ENCODE results near the gene FAM120A.
A peak's percentile ranks its signal among the peaks of the same experiment; 100 is the strongest.

Gene FAM120A

DNA sequence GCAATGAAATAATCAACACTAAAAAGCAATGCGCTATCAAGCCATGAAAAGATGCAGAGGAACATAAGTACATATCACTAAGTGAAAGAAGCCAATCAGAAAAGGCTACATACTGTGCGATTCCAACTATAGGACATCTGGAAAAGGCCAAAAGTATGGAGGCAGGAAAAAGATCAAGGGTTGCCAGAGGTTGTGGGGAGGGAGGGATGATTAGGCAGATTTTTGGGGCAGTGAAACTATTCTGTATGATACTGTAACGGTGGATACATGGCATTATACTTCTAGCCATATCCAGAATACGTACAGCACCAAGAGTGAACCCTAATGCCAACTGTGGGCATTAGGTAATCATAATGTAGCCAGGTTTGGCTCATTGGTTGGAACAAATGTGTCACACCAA lies 51.9 kb downstream of the FAM120A start:
- no peak overlapping the region for H2AFZ ChIP-seq (ENCODE audit: low read depth, low read length)
- H3K79me1 ChIP-seq (replicated peaks; ENCODE audit: low read length, poor library complexity, severe bottlenecking) = peaks cover 27% of the 10 kb centered on the region
- no peak overlapping the region for H3K18ac ChIP-seq (ENCODE audit: low read depth in 1 of 2, low read length in 2 of 2)
- no peaks in the 10 kb centered on the region for H3K9me3 ChIP-seq (ENCODE audit: control insufficient read depth, low read length)
- no peak overlapping the region for H4K91ac ChIP-seq (ENCODE audit: low read length)
- no peak overlapping the region for H2BK120ac ChIP-seq (ENCODE audit: low read depth, low read length)
- no peak for DNase-seq
- H2AK5ac ChIP-seq (ENCODE audit: low read length, severe bottlenecking) = no peak overlapping the region
- H3K4me3 ChIP-seq (ENCODE audit: insufficient read depth in 1 of 2, low read depth in 1 of 2, low read length in 2 of 2) = no peak overlapping the region
- peaks cover 11 to 38% of the 10 kb centered on the region in 2 experiments for H3K36me3 ChIP-seq (ENCODE audit: control insufficient read depth in 1 of 2, insufficient read depth in 2 of 2, low read depth in 1 of 2, low read length in 2 of 2)
- H3K27ac ChIP-seq (ENCODE audit: low read length, poor library complexity, severe bottlenecking) = no peak overlapping the region
- H2BK15ac ChIP-seq (ENCODE audit: low read depth, poor library complexity, severe bottlenecking) = no peak overlapping the region
- no peak overlapping the region for H2BK5ac ChIP-seq (ENCODE audit: low read depth, low read length, poor library complexity, severe bottlenecking)
- H3K23ac ChIP-seq (ENCODE audit: low read length in 2 of 2) = no peak overlapping the region
- H3K9ac ChIP-seq (ENCODE audit: low read length) = no peak overlapping the region
- no peak overlapping the region for H3K4me2 ChIP-seq (ENCODE audit: low read length, poor library complexity, severe bottlenecking)
- H3K14ac ChIP-seq (ENCODE audit: low read length in 2 of 2) = no peak overlapping the region
- 100% methylated on average over 3 of the region's 4 CpGs for WGBS
- H2BK12ac ChIP-seq (ENCODE audit: low read length in 2 of 2) = no peak overlapping the region
- no peaks in the 10 kb centered on the region for H3K27me3 ChIP-seq (ENCODE audit: control insufficient read depth in 1 of 2, insufficient read depth in 1 of 2, low read length in 2 of 2)
- H4K8ac ChIP-seq (ENCODE audit: low read length) = no peak overlapping the region
- H3K4me1 ChIP-seq (ENCODE audit: control insufficient read depth, insufficient read depth, low read depth, low read length) = peaks cover 10% of the 10 kb centered on the region
- H3K4ac ChIP-seq (ENCODE audit: low read depth in 1 of 2, low read length in 2 of 2) = no peak overlapping the region

DNA sequence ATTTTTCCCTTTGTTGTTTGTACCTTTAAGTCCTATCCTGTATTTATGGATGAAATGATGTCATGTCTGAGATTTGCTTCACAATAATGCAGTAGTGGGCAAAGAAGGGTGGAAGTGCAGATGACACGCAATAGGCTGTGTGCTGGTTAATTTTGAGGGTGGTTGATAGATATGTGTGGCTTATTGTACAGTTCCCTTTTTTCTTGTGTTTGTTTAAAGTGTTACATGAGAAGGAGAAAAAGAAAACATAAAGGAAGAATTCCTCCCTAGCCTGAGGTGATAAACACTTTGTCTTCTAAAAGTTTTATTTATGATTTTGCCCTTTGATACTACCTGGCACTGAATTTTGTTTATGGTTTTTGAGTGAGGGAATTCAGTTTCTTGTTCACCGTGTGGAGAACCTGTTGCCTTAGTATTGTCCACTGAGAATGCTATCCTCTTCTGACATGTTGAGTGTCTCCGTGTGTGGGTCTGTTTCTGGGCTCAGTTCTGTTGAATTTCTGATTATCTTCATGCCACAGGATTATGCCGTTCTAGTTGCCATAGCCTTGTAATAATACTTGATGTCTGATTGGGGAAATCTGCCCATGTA lies 54.2 kb downstream of the FAM120A start:
- Histone ChIP-seq H4K91ac (ENCODE audit: low read length) (no peak overlapping the region), H2BK12ac (ENCODE audit: low read length in 2 of 2) (no peak overlapping the region), H3K23ac (ENCODE audit: low read length in 2 of 2) (no peak overlapping the region), H3K4ac (ENCODE audit: low read depth in 1 of 2, low read length in 2 of 2) (no peak overlapping the region), H3K18ac (ENCODE audit: low read depth in 1 of 2, low read length in 2 of 2) (no peak overlapping the region), H2AK5ac (ENCODE audit: low read length, severe bottlenecking) (no peak overlapping the region), H2AFZ (ENCODE audit: low read depth, low read length) (no peak overlapping the region), H3K9me3 (ENCODE audit: control insufficient read depth, low read length) (no peaks in the 10 kb centered on the region), H3K9ac (ENCODE audit: low read length) (no peak overlapping the region), H3K4me1 (ENCODE audit: control insufficient read depth, insufficient read depth, low read depth, low read length) (peaks cover 13% of the 10 kb centered on the region), H3K14ac (ENCODE audit: low read length in 2 of 2) (no peak overlapping the region), H2BK120ac (ENCODE audit: low read depth, low read length) (no peak overlapping the region), H3K4me2 (ENCODE audit: low read length, poor library complexity, severe bottlenecking) (no peak overlapping the region), H3K27me3 (ENCODE audit: control insufficient read depth in 1 of 2, insufficient read depth in 1 of 2, low read length in 2 of 2) (no peaks in the 10 kb centered on the region), H3K36me3 (ENCODE audit: control insufficient read depth in 1 of 2, insufficient read depth in 2 of 2, low read depth in 1 of 2, low read length in 2 of 2) (peaks cover 4 to 19% of the 10 kb centered on the region in 2 experiments), H4K8ac (ENCODE audit: low read length) (no peak overlapping the region), H3K79me1 (replicated peaks; ENCODE audit: low read length, poor library complexity, severe bottlenecking) (peaks cover 26% of the 10 kb centered on the region), H2BK5ac (ENCODE audit: low read depth, low read length, poor library complexity, severe bottlenecking) (no peak overlapping the region), H3K4me3 (ENCODE audit: insufficient read depth in 1 of 2, low read depth in 1 of 2, low read length in 2 of 2) (no peak overlapping the region), H2BK15ac (ENCODE audit: low read depth, poor library complexity, severe bottlenecking) (no peak overlapping the region), H3K27ac (ENCODE audit: low read length, poor library complexity, severe bottlenecking) (no peak overlapping the region)
- WGBS = 96% methylated on average over 4 of the region's 4 CpGs
- peak; percentile 14 for DNase-seq

DNA sequence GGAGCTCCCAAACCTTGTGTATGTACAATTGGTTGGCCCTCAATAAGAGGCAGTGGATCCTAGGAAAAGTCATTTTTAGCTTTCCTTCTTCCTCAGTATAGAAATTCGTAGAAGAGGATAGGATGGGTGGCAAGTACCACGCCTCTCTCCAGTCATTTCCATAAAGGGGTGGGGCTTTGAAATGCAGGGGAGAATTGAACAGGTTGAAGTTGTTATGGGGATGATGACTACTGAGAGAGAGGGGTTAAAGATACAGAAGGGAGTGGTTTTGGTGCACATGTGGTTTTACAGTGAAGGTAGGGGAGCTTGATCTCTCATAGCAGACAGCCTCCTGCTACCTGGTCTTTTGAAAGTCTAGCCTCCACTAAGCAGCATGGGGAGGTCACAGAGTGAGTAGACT lies 56.3 kb downstream of the FAM120A start:
- no peak overlapping the region for H4K8ac ChIP-seq (ENCODE audit: low read length)
- no peak overlapping the region for H3K18ac ChIP-seq (ENCODE audit: low read depth in 1 of 2, low read length in 2 of 2)
- H3K36me3 ChIP-seq (ENCODE audit: control insufficient read depth in 1 of 2, insufficient read depth in 2 of 2, low read depth in 1 of 2, low read length in 2 of 2) = peaks cover 4 to 15% of the 10 kb centered on the region in 2 experiments
- no peak for DNase-seq
- no peak overlapping the region for H4K91ac ChIP-seq (ENCODE audit: low read length)
- no peak overlapping the region for H3K9ac ChIP-seq (ENCODE audit: low read length)
- H2BK120ac ChIP-seq (ENCODE audit: low read depth, low read length) = no peak overlapping the region
- 92% methylated on average over 2 of the region's 2 CpGs for WGBS
- H3K27me3 ChIP-seq (ENCODE audit: control insufficient read depth in 1 of 2, insufficient read depth in 1 of 2, low read length in 2 of 2) = no peaks in the 10 kb centered on the region
- peaks cover 28% of the 10 kb centered on the region for H3K79me1 ChIP-seq (replicated peaks; ENCODE audit: low read length, poor library complexity, severe bottlenecking)
- H3K9me3 ChIP-seq (ENCODE audit: control insufficient read depth, low read length) = no peaks in the 10 kb centered on the region
- H2AK5ac ChIP-seq (ENCODE audit: low read length, severe bottlenecking) = no peak overlapping the region
- no peak overlapping the region for H3K27ac ChIP-seq (ENCODE audit: low read length, poor library complexity, severe bottlenecking)
- peaks cover 12% of the 10 kb centered on the region for H3K4me1 ChIP-seq (ENCODE audit: control insufficient read depth, insufficient read depth, low read depth, low read length)
- H3K4me3 ChIP-seq (ENCODE audit: insufficient read depth in 1 of 2, low read depth in 1 of 2, low read length in 2 of 2) = no peak overlapping the region
- no peak overlapping the region for H2BK12ac ChIP-seq (ENCODE audit: low read length in 2 of 2)
- H2BK5ac ChIP-seq (ENCODE audit: low read depth, low read length, poor library complexity, severe bottlenecking) = no peak overlapping the region
- H3K14ac ChIP-seq (ENCODE audit: low read length in 2 of 2) = no peak overlapping the region
- H3K23ac ChIP-seq (ENCODE audit: low read length in 2 of 2) = no peak overlapping the region
- H2BK15ac ChIP-seq (ENCODE audit: low read depth, poor library complexity, severe bottlenecking) = no peak overlapping the region
- no peak overlapping the region for H2AFZ ChIP-seq (ENCODE audit: low read depth, low read length)
- H3K4ac ChIP-seq (ENCODE audit: low read depth in 1 of 2, low read length in 2 of 2) = no peak overlapping the region
- no peak overlapping the region for H3K4me2 ChIP-seq (ENCODE audit: low read length, poor library complexity, severe bottlenecking)

DNA sequence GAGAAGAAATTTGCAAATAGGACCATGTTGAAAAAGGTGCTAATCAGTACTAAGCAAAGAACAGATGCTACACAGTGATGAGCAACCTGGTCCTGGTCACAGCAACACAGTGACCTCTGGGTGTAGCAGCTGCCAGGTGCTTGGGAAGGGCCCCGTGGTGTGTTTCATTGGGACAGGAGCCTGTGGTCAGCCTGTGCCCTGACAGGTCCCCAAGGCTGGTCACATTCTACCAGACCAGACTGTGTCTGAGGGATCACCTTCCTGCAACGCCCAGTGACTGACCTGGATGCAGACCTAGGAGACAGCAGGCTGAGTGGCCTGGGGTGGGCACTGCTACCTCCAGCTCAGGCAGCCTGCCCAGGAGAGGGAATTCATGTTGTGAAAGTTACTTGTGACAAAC lies 56.7 kb downstream of the FAM120A start:
- no peak overlapping the region for H2BK120ac ChIP-seq (ENCODE audit: low read depth, low read length)
- peaks cover 4 to 10% of the 10 kb centered on the region in 2 experiments for H3K36me3 ChIP-seq (ENCODE audit: control insufficient read depth in 1 of 2, insufficient read depth in 2 of 2, low read depth in 1 of 2, low read length in 2 of 2)
- no peaks in the 10 kb centered on the region for H3K9me3 ChIP-seq (ENCODE audit: control insufficient read depth, low read length)
- no peak overlapping the region for H3K23ac ChIP-seq (ENCODE audit: low read length in 2 of 2)
- DNase-seq = no peak
- H3K4me2 ChIP-seq (ENCODE audit: low read length, poor library complexity, severe bottlenecking) = no peak overlapping the region
- no peaks in the 10 kb centered on the region for H3K27me3 ChIP-seq (ENCODE audit: control insufficient read depth in 1 of 2, insufficient read depth in 1 of 2, low read length in 2 of 2)
- no peak overlapping the region for H3K18ac ChIP-seq (ENCODE audit: low read depth in 1 of 2, low read length in 2 of 2)
- no peak overlapping the region for H3K14ac ChIP-seq (ENCODE audit: low read length in 2 of 2)
- H2BK12ac ChIP-seq (ENCODE audit: low read length in 2 of 2) = no peak overlapping the region
- H4K91ac ChIP-seq (ENCODE audit: low read length) = no peak overlapping the region
- H3K4me3 ChIP-seq (ENCODE audit: insufficient read depth in 1 of 2, low read depth in 1 of 2, low read length in 2 of 2) = no peak overlapping the region
- H3K79me1 ChIP-seq (replicated peaks; ENCODE audit: low read length, poor library complexity, severe bottlenecking) = peaks cover 25% of the 10 kb centered on the region
- H4K8ac ChIP-seq (ENCODE audit: low read length) = no peak overlapping the region
- H2BK15ac ChIP-seq (ENCODE audit: low read depth, poor library complexity, severe bottlenecking) = no peak overlapping the region
- H3K4me1 ChIP-seq (ENCODE audit: control insufficient read depth, insufficient read depth, low read depth, low read length) = peaks cover 14% of the 10 kb centered on the region
- no peak overlapping the region for H3K27ac ChIP-seq (ENCODE audit: low read length, poor library complexity, severe bottlenecking)
- no peak overlapping the region for H2AK5ac ChIP-seq (ENCODE audit: low read length, severe bottlenecking)
- H2BK5ac ChIP-seq (ENCODE audit: low read depth, low read length, poor library complexity, severe bottlenecking) = no peak overlapping the region
- WGBS = 48% methylated on average over 2 of the region's 2 CpGs
- no peak overlapping the region for H2AFZ ChIP-seq (ENCODE audit: low read depth, low read length)
- no peak overlapping the region for H3K4ac ChIP-seq (ENCODE audit: low read depth in 1 of 2, low read length in 2 of 2)
- H3K9ac ChIP-seq (ENCODE audit: low read length) = no peak overlapping the region
